ENCODE measurements around the gene CAPN15.

The CAPN15 gene

DNA sequence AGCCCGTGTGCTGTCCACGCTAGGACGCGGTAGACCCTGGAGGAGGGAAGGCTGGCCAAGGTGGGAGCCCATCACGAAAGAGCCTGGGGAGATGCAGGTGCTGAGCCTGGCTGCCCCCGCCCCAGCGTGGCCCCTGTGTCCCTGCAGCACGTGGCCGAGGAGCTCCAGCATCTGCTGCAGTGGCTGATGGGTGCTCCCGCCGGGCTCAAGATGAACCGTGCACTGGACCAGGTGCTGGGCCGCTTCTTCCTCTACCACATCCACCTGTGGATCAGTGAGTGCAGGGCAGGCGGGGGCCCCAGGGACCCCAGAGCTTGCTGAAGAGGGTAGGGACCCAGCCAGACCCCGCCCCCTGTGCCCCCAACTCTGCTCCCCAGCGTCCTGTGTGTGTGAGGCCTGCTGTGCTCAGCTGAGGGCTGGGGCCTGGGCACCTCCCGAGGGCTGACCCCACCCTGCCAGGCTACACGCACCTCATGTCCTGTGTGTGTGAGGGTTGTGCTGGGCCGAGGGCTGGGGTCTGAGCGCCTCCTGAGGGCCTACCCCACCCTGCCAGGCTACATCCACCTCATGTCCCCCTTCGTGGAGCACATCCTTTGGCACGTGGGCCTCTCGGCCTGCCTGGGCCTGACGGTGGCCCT, 50.8 kb downstream of the CAPN15 start:
- no peak for DNase-seq (ENCODE audit: low spot score)

DNA sequence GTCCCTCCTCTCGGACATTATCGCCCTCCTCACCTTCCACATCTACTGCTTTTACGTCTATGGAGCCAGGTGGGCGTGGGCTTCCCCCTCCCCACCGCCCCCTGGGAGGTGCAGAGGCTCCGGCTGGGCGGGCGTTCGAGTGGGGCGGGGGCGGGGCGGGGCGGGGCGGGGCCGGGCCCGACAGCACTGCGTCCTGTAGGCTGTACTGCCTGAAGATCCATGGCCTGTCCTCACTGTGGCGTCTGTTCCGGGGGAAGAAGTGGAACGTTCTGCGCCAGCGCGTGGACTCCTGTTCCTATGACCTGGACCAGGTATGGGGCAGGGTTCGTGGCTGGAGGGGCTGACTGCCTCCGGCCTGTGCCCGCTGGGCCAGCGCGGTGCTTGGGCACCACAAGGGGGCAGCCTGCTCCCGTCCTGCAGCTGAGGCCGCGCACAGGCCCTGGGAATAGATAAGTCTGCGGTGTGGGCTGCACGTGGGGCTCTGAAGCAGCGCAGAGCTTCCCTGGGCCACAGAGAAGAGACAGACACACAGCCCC, 51.4 kb downstream of the CAPN15 start:
- peak; percentile 38 for DNase-seq (ENCODE audit: low spot score)

DNA sequence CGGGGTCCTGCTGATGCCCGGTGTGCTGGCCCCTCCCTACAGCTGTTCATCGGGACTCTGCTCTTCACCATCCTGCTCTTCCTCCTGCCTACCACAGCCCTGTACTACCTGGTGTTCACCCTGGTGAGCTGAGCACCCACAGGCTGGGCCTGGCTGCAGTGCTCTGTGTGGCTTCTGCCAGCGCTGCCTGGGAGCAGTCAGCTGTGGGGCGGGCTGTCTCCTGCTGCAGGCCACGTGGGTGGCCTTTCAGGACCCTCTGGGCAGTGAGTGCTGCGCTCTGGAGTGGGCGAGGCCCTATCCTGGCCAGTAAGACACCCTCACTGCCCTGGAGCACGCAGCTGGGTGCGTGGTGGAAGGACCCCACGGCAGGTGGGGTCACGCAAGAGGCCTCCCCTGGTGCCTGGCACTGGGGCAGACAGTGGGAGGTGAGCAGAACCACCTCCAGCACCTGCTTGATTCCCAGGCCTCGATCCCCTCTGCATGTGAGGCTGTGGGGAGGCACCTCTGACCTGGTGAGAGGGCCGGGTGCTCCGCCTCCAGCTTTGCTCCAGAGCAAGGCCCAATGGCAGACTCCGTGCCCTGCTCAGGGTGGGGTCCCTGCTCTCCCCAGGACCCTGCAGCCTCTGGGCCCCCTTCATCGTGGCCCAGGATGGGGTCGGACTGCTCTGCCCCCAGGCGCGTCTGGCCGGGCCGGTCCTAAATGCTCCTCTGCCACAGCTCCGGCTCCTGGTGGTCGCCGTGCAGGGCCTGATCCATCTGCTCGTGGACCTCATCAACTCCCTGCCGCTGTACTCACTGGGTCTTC, 52.8 kb downstream of the CAPN15 start:
- no peak for DNase-seq (ENCODE audit: low spot score)

DNA sequence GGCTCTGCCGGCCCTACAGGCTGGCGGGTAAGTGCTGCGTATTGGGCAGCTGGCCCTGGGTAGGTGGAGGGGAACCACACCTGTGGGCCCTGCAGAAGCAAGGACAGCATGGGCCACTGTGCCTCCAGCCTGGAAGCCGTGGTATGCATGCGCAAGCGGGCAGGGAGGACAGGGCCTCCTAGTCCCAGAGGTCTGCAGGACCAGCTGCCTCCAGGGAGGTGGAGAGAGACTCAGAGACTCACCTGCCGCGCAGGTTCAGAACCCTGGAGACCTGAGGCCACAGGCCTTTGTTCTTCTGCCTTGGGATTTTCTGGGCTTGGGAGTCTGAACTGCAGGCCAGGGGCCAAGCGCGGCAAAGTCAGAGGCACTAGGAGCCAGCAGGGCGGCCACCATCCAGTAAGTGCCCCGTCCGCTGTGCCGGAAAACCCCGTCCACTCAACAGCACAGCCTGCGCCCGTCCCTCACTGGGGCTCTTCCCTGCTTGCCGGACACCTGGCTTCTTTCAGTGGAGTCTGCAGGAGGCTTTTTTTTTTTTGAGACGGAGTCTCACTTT, 53.5 kb downstream of the CAPN15 start:
- no peak for DNase-seq (ENCODE audit: low spot score)

DNA sequence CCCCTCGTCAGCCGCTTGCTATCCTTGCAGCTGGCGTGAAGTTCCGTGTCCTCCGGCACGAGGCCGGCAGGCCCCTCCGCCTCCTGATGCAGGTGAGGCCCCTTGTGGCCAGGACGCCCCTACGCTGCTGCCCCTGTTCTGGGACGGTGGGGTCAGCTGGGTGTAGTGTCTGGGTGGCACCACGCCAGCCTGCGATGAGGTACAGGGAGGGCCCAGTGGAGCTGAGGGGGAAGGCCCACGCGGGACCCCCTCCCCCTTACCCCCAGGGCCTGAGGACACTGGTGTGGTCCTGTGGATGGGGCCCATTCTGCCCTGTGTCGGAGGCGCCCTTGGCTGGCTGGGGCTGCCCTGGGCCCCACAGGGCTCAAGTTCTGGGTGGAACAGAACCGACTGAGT, 54.7 kb downstream of the CAPN15 start:
- DNase-seq (ENCODE audit: low spot score) = no peak

DNA sequence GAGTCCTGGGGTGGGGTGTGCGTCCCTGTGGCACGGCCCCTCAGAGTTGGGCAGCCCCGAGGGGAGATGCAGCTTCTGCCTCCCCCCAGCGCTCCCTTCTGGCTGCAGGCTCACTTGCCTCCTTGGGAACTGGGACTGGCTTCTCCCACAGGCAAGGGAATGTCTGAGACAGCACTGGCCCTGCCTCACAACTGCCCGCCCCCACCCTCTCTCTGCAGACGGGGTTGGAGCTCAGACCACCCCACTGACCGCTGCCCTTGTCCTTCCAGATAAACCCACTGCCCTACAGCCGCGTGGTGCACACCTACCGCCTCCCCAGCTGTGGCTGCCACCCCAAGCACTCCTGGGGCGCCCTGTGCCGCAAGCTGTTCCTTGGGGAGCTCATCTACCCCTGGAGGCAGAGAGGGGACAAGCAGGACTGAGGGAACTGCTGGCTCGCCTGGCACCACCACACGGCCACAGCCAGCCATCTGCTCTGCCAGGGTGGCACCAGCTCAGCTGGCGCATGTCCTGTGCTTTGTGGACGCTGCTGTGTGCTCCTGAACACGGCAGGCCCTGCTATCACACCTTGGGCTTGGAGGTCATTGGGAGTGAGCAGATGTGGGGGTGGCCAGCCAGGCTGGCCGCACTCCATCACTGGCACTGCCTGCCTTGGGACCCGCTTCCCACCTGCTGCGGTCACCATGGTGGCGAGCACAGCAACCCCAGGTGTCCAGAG, 55.3 kb downstream of the CAPN15 start:
- DNase-seq (ENCODE audit: low spot score) = no peak

DNA sequence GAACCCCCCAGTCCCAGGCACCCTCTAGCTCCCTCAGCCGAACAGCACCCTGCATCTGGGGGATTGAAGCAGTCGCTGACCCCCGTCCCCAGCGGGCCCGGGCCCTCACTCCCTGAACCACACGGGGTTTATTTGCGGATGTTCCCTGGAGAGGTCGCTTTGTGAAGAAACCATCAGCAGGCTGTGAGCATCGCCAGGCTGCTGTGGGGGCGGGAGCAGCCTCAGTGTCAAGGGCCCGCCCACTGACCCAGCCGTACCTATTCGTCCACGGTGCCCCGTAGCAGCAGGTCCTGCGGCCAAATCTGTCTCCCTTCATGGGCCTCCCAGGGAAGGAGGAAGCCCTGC, 55.9 kb downstream of the CAPN15 start:
- DNase-seq (ENCODE audit: low spot score) = no peak

DNA sequence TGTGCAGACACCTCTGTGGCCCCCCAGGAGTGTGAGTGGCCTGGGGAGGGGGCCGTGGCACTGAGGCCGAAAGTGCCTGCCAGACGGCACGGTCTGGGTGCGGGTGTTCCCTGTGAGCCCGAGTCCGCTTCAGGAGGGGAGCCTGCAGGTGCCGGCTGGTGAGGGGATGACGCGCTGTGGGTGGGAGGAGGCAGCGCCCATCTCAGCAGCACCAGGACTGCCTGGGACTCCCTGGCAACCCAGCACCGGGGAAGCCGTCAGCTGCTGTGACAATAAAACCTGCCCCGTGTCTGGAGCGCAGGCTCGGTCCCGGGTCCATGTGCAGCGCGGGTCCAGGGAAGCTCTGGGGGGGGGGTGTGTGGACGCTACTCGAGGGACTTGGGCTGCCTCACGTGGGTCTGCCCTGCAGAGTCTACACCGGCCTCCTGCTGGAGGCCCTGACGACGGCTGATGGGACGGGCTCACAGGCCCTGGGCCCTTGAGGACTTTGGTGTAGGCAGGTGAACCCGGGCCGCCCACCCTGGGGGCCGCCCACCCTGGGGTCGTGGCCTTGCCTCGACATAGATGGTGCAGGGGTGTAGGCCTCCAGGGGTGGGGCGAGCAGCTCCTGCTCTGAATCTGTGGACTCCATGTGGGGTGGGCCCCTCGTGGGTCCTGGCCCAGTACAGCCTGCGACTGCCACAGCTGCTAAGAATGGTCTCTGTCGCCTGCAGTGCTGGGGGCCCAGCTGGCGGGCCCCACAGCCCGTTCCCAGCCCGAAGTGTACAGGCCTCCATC, 56.5 kb downstream of the CAPN15 start:
- DNase-seq (ENCODE audit: low spot score) = no peak

DNA sequence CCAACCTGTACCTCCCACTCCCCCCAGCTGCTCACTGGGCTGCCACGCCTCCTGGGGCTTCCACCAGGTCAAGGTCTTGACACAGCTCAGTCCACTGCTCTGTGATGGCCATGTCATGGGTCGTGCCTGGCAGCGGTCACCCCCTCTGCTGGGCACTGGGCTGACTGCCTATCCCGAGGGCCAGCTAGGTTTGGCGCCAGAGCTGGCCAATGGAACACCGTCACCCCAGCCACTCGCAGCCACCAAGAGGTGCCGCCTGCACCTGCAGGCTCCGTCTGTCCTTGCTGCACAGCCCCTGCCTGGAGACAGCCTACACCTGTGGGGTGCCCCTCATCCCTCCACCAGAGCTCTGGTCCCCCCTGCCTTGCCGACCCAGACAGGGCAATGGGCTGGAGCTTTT, 57.8 kb downstream of the CAPN15 start:
- no peak for DNase-seq (ENCODE audit: low spot score)

DNA sequence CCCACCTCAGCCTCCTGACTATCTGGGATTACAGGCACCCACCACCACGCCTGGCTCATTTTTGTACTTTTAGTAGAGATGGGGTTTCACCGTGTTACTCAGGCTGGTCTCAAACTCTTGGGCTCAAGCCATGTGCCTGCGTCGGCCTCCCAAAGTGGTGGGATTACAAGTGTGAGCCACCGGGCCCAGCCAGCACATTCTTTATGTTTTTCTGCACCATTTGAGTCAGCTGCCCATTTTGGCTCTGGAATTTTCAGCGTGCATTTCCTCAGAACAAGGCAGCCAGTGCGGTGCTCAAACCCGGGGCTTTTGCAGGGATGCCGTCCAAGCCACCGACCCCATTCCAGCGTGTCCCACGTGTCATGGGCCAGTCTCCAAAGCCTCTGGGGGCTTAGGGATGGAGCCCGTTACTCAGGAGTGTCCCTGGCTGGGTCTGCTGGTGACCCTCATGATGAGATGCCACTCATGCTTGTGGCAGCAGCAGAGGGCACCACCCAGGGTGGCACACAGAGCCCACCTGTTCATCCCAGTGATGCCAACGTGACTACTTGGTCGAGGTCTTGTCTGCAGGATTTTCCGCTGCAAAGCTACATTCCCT, 58.6 kb downstream of the CAPN15 start:
- no peak for DNase-seq (ENCODE audit: low spot score)

DNA sequence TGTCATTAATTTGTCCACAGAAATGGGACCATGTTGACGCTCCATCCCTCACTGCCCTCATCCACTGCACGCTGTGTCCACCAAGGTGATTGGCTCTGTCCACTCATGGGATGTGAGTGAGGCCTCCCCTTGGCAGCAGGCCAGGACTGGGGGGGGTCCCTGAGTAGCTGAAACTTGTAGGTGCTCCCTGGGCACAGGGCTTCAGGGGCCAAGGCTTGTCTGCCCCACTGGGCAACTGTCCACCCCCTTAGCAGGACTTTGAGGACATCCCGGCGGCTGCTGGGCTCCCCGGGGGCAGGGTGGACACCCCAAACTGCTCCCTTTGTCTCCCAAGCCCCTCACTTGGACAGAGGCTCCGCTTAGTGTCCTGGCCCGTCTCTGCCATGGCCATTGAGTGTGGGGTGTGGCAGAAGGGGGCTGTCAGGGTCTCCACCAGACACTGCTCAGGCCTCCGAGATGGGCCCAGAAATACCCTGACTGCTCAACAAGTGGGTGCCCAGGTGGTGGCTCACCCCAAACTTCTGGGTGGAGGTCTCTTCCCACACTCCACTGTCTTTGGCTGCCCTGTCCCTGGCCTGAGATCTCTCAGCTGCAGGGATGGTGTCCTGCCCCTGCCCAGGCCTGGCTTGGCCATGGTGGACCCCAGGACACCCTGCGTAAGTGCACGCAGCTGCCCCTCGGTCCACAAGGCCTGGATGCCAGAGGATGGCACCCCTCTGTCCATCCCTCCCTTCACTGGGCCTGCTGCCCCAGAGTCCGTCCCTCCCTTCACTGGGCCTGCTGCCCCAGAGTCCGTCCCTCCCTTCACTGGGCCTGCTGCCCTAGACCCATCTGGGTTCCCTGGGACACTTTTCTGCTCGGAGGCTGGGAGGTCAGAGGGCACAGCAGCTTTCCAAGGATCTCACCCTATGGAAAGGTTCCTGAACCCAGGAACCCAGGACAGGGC, 59.4 kb downstream of the CAPN15 start:
- DNase-seq (ENCODE audit: low spot score) = peak; percentile 34

DNA sequence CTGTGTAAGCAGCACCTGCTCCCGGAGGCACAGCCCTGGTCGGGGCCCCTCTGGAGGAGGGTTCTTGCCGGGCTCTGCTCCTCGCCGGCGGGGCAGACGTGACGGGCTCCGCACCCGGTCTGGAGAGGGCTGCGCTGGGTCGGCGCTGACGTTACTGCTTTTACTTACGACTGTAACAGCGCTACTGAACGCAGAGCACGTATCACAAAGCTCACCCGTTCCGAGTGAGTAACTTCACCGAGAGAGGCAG, 61.1 kb downstream of the CAPN15 start:
- DNase-seq (ENCODE audit: low spot score) = no peak

DNA sequence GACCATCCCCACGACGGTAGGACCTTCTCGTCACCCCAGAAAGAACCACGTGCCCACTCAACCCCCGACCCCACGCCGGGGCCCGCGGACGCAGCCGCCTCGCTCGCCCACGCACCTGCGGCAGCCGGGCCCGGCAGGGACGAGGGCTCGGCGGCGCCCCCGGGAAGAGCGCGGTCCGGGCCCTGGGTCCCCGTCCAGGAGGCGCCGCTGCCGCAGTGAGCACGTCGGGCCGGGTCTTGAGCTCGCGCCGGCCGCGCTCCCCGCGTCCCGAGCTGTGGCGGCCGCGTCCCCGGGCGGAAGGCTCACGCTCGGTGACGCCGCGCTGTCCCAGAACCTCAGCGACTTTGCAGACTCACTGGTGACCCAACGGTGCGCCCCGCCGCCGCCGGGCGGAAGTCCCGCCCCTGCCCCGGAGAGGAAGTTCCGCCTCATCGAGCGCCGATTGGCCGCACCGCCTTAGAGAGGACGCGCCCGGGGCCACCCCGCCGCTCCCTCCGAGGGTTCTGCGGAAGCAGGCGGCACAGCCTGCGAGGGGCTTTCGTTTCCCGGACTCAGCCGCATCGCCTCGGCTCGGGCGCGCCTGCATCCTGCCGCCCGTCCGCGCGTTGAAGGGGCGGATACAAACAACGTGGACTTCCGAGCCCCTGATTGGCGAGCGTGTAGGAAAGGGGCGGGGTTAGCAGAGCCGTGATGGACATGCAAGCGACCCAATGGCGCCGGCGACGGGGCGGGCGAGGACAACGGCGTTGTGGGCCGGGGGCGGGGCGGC, 61.6 kb downstream of the CAPN15 start:
- DNase-seq (ENCODE audit: low spot score) = peak; percentile 95

DNA sequence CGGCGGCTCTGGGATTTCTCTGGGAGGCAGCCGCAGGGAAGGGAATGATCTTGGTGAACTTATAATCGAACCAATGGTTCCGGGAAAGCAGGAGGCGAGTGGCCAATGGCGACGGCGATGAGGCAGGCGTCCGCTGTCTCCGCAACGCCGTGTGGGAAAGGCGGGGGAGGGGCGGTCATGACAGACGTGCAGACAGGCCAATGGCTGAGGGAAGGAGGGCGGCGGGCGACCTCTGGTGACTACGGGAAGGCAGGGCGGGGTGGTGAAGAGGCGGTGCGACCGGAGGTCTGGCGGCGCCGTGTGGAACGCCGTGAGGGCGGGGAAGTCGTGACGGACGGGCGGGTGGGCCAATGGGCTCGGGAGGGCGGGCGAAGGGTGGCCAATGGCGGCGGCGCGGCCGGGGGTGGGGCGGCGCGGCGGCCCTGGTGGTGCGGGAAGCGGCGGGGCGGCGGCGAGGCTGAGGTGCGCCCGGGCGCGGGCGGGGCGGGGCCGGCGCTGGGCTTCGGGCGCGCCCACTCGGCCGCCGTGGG, 62.2 kb downstream of the CAPN15 start, which contains the start of gene RAB40C:
RAB40C (plus strand) TSS at position 409 of the 530 bp plus-strand sequence. CDS start 226 bp downstream, outside the sequence.
- peak; percentile 98 for DNase-seq (ENCODE audit: low spot score)

DNA sequence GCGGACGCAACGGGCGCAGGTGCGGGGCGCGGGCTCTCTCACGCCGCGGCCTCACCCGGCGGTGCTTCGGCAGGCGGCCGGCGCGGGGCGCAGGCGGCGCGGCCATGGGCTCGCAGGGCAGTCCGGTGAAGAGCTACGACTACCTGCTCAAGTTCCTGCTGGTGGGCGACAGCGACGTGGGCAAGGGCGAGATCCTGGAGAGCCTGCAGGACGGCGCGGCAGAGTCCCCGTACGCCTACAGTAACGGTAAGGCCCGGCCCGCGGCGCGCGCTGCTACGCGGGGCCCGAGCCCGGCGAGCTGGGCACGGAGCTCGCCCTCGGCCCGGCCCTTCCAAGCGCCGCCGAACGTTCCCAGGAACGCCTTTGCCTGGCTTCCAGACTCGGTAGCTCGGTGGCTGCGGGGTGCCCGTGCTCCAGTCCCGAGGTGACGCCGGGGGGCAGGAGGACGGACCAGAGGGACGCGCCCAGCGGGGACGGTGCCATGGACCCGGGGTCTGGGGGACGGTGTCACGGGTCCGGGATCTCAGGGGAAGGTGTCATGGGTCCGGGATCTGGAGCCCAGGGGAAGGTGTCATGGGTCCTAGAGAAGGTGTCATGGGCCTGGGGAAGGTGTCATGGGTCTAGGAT, 62.8 kb downstream of the CAPN15 start:
- DNase-seq (ENCODE audit: low spot score) = no peak

DNA sequence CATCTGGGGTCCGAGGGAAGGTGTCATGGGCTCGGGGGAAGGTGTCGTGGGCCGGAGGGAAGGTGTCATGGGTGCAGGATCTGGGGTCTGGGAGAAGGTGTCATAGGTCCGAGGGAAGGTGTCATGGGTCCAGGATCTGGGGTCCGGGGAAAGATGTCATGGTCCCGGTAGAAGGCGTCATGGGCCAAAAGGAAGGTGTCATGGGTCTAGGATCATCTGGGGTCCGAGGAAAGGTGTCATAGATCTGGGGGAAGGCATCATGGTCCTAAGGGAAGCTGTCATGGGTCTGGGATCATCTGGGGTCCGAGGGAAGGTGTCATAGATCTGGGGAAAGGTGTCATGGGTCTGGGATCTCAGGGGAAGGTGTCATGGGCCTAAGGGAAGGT, 63.3 kb downstream of the CAPN15 start:
- no peak for DNase-seq (ENCODE audit: low spot score)

DNA sequence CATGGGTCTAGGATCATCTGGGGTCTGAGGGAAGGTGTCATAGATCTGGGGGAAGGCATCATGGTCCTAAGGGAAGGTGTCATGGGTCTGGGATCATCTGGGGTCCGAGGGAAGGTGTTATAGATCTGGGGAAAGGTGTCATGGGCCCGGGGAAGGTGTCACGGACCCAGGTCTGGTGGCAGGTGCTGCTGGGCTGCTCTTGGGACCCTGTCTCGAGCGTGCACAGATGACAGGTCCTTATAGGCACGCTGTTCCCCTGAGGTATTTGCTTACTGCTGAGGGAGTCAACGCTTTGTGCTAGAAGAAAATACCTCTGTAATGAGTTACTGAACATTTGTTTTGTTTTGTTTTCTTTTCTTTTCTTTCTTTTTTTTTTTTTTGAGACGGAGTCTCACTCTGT, 63.7 kb downstream of the CAPN15 start:
- no peak for DNase-seq (ENCODE audit: low spot score)

DNA sequence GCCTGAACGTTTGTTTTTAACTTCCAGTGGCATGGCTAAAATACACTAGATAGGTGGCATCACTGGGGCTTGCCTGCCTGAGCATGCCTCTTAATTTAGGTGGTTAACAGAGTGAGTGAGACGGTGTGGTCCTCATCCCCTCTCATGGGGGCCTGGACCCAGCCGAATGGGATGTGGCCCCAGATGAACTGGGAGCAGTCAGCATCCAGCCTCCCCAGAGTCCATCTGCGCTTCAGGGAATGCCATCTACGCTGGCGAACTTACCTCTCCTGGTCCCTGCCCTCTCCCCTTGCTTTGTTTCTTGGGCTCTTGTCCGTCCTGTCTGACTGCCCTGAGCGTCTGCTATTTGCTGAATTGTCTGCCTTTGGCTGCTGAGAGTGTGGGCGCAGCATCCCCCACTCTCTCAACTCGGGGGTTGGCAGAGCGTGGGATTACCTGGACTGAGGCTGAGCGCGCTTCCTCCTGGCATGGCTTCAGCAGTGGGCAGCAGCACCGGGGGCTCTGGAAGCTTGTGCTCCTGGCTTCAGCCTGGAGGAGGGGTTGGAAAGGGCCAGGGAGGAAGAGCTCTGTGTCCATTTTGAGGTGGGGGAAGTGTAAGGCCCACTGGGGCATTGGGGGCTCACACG, 64.5 kb downstream of the CAPN15 start:
- no peak for DNase-seq (ENCODE audit: low spot score)
